ENCODE results near the gene STEAP4. TPM values are rescaled to one million over a fixed set of nuclear protein-coding genes. Genes with fewer than 3 reads are reported as not detected.

The STEAP4 gene
- total and polyA plus RNA-seq, 9 of the 15 experiments (the other 6 are each of a cell fraction or from before 2014, with no cell fraction given) = 0.07 TPM; not detected in 8

DNA sequence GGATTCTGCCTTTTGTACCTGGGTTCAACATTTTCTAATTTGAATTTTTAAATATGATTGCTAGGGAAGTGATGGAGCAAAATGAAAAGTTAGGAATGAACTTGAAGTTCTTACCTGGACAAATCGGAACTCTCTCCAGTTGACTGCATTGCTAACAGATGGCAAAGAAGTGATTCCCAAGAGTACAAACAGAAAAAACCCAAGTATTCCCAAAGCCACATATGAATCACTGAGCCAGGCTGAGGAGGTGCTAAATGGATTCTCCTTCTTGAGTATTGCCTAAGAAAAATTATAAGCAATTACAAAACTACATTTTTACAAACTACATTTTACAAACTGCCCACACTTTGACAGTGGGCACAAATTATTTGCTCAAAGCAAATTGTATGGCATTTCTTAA, 25.9 kb downstream of the STEAP4 start (continued):
- TF ChIP-seq FOXA3 (CRISPR knock-in tag; conservative IDR thresholded peaks at IDR 0.05 in 1 of 2, IDR thresholded peaks at IDR 0.05 in 1 of 2) = no peak
- no peak for TF ChIP-seq ADNP (tag; IDR thresholded peaks at IDR 0.05)
- TF ChIP-seq, protein P1, sequence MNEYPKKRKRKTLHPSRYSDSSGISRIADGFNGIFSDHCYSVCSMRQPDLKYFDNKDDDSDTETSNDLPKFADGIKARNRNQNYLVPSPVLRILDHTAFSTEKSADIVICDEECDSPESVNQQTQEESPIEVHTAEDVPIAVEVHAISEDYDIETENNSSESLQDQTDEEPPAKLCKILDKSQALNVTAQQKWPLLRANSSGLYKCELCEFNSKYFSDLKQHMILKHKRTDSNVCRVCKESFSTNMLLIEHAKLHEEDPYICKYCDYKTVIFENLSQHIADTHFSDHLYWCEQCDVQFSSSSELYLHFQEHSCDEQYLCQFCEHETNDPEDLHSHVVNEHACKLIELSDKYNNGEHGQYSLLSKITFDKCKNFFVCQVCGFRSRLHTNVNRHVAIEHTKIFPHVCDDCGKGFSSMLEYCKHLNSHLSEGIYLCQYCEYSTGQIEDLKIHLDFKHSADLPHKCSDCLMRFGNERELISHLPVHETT (CRISPR knock-in tag; conservative IDR thresholded peaks at IDR 0.05 in 1 of 2, IDR thresholded peaks at IDR 0.05 in 1 of 2) = no peak
- TF ChIP-seq, protein P2, sequence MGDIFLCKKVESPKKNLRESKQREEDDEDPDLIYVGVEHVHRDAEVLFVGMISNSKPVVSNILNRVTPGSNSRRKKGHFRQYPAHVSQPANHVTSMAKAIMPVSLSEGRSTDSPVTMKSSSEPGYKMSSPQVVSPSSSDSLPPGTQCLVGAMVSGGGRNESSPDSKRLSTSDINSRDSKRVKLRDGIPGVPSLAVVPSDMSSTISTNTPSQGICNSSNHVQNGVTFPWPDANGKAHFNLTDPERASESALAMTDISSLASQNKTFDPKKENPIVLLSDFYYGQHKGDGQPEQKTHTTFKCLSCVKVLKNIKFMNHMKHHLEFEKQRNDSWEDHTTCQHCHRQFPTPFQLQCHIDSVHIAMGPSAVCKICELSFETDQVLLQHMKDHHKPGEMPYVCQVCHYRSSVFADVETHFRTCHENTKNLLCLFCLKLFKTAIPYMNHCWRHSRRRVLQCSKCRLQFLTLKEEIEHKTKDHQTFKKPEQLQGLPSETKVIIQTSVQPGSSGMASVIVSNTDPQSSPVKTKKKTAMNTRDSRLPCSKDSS (IDR thresholded peaks at IDR 0.05; ENCODE audit: low read depth, partially characterized antibody) = no peak
- TF ChIP-seq, protein P3, sequence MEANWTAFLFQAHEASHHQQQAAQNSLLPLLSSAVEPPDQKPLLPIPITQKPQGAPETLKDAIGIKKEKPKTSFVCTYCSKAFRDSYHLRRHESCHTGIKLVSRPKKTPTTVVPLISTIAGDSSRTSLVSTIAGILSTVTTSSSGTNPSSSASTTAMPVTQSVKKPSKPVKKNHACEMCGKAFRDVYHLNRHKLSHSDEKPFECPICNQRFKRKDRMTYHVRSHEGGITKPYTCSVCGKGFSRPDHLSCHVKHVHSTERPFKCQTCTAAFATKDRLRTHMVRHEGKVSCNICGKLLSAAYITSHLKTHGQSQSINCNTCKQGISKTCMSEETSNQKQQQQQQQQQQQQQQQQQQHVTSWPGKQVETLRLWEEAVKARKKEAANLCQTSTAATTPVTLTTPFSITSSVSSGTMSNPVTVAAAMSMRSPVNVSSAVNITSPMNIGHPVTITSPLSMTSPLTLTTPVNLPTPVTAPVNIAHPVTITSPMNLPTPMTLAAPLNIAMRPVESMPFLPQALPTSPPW (CRISPR knock-in tag; IDR thresholded peaks at IDR 0.05) = no peak
- TF ChIP-seq ZNF766 (CRISPR knock-in tag; conservative IDR thresholded peaks at IDR 0.05) = no peak
